Epithelial cell of esophagus (primary cell): ENCODE measurements around the gene TREML1.

ENCODE experiments used
- DNase-seq: peaks from one replicate; pipeline ENCODE4 v3.0.0; 2010; ENCODE audit warnings: low read depth
- H3K4me3 ChIP-seq: 2 replicates; pipeline ENCODE4 v1.5.1; 2011; ENCODE audit warnings: mild to moderate bottlenecking, low read length, control low read depth
- TF ChIP-seq, protein P1 (sequence below): IDR thresholded peaks from 2 replicates; pipeline ENCODE4 v1.5.1; 2011; ENCODE audit warnings: low read depth, mild to moderate bottlenecking, low read length, control low read depth, inconsistent platforms; ENCODE audit not compliant: insufficient read depth; ENCODE audit errors: missing control alignments

TREML1 gene

GRCh38 chr6:41177695-41178094, 23.5 kb upstream of the TREML1 start:
- TF ChIP-seq, protein P1, sequence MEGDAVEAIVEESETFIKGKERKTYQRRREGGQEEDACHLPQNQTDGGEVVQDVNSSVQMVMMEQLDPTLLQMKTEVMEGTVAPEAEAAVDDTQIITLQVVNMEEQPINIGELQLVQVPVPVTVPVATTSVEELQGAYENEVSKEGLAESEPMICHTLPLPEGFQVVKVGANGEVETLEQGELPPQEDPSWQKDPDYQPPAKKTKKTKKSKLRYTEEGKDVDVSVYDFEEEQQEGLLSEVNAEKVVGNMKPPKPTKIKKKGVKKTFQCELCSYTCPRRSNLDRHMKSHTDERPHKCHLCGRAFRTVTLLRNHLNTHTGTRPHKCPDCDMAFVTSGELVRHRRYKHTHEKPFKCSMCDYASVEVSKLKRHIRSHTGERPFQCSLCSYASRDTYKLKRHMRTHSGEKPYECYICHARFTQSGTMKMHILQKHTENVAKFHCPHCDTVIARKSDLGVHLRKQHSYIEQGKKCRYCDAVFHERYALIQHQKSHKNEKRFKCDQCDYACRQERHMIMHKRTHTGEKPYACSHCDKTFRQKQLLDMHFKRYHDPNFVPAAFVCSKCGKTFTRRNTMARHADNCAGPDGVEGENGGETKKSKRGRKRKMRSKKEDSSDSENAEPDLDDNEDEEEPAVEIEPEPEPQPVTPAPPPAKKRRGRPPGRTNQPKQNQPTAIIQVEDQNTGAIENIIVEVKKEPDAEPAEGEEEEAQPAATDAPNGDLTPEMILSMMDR, result no peak
- no peak for DNase-seq
- no peak overlapping the region for H3K4me3 ChIP-seq

GRCh38 chr6:41177287-41177686, 23.1 kb upstream of the TREML1 start:
- DNase-seq, result no peak
- TF ChIP-seq, protein P1, result no peak
- H3K4me3 ChIP-seq, result no peak overlapping the region

GRCh38 chr6:41176189-41176588, 22.0 kb upstream of the TREML1 start:
- no peak for DNase-seq
- H3K4me3 ChIP-seq, result no peak overlapping the region
- TF ChIP-seq, protein P1, result no peak

- no peak overlapping the region for H3K4me3 ChIP-seq
- DNase-seq, result no peak
- TF ChIP-seq, protein P1, result no peak
These were observed 20.9 kb upstream of the TREML1 start for GRCh38 chr6:41175084-41175483.

GRCh38 chr6:41174610-41175009, 20.5 kb upstream of the TREML1 start:
- no peak for DNase-seq
- no peak overlapping the region for H3K4me3 ChIP-seq
- TF ChIP-seq, protein P1, result no peak

- DNase-seq, result no peak
- TF ChIP-seq, protein P1, result no peak
- H3K4me3 ChIP-seq, result no peak overlapping the region
These were observed 17.8 kb upstream of the TREML1 start for GRCh38 chr6:41171908-41172307.

GRCh38 chr6:41170547-41171160, 16.5 kb upstream of the TREML1 start:
- TF ChIP-seq, protein P1, result no peak
- no peak for DNase-seq
- no peak overlapping the region for H3K4me3 ChIP-seq
